GM12873 (cell line): ENCODE results near the gene TAAR2.

ENCODE experiments used
- TF ChIP-seq, protein P1 (sequence below): IDR thresholded peaks from 2 replicates; pipeline ENCODE4 v1.5.1; 2012; ENCODE audit warnings: low read depth, mild to moderate bottlenecking, moderate library complexity, low read length, control low read depth; ENCODE audit not compliant: insufficient read depth; ENCODE audit errors: missing control alignments

The TAAR2 gene

DNA sequence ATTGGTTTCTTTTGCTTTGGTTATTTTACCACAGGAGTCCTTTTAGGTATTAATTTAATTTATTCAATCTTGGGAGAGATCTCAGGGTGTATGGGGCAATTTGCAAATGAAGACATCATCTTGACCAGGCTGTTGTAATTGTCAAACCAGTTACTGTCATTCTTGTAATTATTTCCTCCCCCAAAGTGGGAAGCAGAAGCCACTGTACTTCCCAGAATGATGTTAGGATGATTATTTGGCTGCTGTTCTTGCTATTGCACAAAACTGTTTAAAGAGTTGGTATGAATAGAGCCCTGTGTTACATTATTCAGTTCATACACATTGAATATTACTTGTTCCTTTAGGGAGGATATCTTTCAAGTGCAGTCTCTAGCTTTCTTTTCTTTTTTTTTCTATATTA is 52.3 kb downstream of the TAAR2 start:
- TF ChIP-seq, protein P1, sequence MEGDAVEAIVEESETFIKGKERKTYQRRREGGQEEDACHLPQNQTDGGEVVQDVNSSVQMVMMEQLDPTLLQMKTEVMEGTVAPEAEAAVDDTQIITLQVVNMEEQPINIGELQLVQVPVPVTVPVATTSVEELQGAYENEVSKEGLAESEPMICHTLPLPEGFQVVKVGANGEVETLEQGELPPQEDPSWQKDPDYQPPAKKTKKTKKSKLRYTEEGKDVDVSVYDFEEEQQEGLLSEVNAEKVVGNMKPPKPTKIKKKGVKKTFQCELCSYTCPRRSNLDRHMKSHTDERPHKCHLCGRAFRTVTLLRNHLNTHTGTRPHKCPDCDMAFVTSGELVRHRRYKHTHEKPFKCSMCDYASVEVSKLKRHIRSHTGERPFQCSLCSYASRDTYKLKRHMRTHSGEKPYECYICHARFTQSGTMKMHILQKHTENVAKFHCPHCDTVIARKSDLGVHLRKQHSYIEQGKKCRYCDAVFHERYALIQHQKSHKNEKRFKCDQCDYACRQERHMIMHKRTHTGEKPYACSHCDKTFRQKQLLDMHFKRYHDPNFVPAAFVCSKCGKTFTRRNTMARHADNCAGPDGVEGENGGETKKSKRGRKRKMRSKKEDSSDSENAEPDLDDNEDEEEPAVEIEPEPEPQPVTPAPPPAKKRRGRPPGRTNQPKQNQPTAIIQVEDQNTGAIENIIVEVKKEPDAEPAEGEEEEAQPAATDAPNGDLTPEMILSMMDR = no peak

DNA sequence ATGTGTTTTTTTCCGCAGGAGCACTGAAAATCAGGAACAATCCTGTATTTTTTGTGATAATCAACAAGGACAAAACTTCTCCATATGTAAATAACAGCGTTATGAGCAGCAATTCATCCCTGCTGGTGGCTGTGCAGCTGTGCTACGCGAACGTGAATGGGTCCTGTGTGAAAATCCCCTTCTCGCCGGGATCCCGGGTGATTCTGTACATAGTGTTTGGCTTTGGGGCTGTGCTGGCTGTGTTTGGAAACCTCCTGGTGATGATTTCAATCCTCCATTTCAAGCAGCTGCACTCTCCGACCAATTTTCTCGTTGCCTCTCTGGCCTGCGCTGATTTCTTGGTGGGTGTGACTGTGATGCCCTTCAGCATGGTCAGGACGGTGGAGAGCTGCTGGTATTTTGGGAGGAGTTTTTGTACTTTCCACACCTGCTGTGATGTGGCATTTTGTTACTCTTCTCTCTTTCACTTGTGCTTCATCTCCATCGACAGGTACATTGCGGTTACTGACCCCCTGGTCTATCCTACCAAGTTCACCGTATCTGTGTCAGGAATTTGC is 53.8 kb downstream of the TAAR2 start, which contains the start of gene TAAR6:
Gene TAAR6 (plus strand): TSS at position 102 of the 557 bp plus-strand sequence. CDS start 0 bp downstream, at position 102.
- TF ChIP-seq, protein P1 = no peak

DNA sequence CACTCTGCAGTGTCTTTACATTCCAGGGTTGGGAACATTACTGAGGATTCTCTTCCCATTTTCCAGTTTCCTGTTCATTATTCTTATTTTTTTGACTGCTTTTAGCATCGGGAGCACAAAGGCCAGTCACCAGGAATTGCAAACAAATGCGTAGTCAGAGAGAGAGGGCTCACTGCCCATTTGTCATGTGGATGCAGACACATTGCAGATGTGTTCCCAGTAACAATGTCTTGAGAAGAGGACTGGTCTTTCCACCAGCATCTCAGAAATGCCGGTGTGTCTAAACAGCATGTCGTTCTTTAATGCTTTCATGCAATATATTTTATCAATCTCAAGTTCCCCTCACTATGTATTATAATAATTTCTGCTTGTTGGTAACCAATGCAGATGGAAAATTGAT is 54.9 kb downstream of the TAAR2 start:
- TF ChIP-seq, protein P1 = no peak

- TF ChIP-seq, protein P1 = no peak
These were observed 55.5 kb downstream of the TAAR2 start for GRCh38 chr6:132568611-132569010.

DNA sequence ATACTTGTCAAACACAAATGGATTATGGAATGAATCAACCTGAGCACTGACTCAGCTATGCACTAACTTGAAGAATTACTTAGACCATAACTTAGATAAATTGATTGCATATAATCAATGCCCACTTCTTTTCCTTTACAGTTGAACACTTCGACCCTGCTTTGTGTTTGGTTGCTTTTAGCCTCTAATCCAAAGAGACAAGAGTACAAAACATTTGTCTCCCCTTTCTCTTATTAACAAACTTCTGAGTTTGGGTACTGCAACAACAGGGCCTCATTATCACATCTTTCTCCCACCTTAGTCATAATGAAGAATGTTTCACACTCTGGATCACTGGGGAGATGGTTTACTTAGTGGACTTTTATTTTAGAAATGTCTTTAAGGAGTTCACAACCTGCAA is 56.5 kb downstream of the TAAR2 start:
- TF ChIP-seq, protein P1 = no peak
